Right lobe of liver (tissue), 4 donors: ENCODE results near the gene AKR1C4.
"Not testable (repeated sequence)": the region's sequence is repeated elsewhere in the genome, so short reads cannot be mapped to it uniquely, and the experiment has no call there.

Experiments
- CTCF ChIP-seq, 4 donors: fragments of 200-600 bp in 3 of 4; fragments of 450-650 bp in 1 of 4; IDR thresholded peaks; one replicate each; pipeline versions ENCODE4 v1.5.1 to v1.8.0; 2016 to 2022; ENCODE audit warnings: antibody characterized with exemption in 4 of 4, mild to moderate bottlenecking in 2 of 4
- POLR2A ChIP-seq: fragments of 450-650 bp; IDR thresholded peaks from one replicate; pipeline ENCODE4 v1.6.1; 2017; ENCODE audit warnings: antibody characterized with exemption, mild to moderate bottlenecking
- donor health status: DM: no; HTN: no; CAD: no.
- donor health status: DM: no; HTN: no; CAD: no.
- donor health status: DM: no; HTN: yes; CAD: no.

GRCh38 chr10:5237541-5237940 lies 40.9 kb downstream of the AKR1C4 start:
- TF ChIP-seq CTCF (IDR thresholded peaks at IDR 0.05); POLR2A: not testable (repeated sequence)
